HG03521 (cell line): ENCODE results near the gene ATRIP.
"Not testable (repeated sequence)": the region's sequence is repeated elsewhere in the genome, so short reads cannot be mapped to it uniquely, and the experiment has no call there.

Experiments
- ATAC-seq: cut with Tn5 transposase; IDR thresholded peaks from one replicate; pipeline ENCODE4 v1.9.1; 2021; ENCODE audit warnings: mild to moderate bottlenecking, moderate library complexity; ENCODE audit not compliant: unreplicated experiment

ATRIP gene

GRCh38 chr3:48467110-48467454, 20.5 kb downstream of the ATRIP start:
- no peak for ATAC-seq

- ATAC-seq = no peak
These were observed 21.1 kb downstream of the ATRIP start for GRCh38 chr3:48467473-48468267.

GRCh38 chr3:48468329-48468731, 21.8 kb downstream of the ATRIP start:
- ATAC-seq = no peak

GRCh38 chr3:48469046-48469915, 22.7 kb downstream of the ATRIP start:
- no peak for ATAC-seq

- no peak for ATAC-seq
These were observed 23.7 kb downstream of the ATRIP start for GRCh38 chr3:48470286-48470685.

GRCh38 chr3:48472673-48472922, 26.1 kb downstream of the ATRIP start:
- no peak for ATAC-seq

- peak; percentile 70 for ATAC-seq
These were observed 26.5 kb downstream of the ATRIP start for GRCh38 chr3:48472923-48473616.

- ATAC-seq = no peak
These were observed 27.0 kb downstream of the ATRIP start for GRCh38 chr3:48473617-48473952.

- ATAC-seq = not testable (repeated sequence)
These were observed 27.5 kb downstream of the ATRIP start for GRCh38 chr3:48474031-48474430.

- no peak for ATAC-seq
These were observed 28.1 kb downstream of the ATRIP start for GRCh38 chr3:48474619-48475018.

- no peak for ATAC-seq
These were observed 28.7 kb downstream of the ATRIP start for GRCh38 chr3:48475188-48475587.

- ATAC-seq = no peak
These were observed 30.0 kb downstream of the ATRIP start for GRCh38 chr3:48476426-48477053.

- ATAC-seq = no peak
These were observed 31.5 kb downstream of the ATRIP start for GRCh38 chr3:48477959-48478520.

- no peak for ATAC-seq
These were observed 32.4 kb downstream of the ATRIP start for GRCh38 chr3:48478626-48479555.

- not testable (repeated sequence) for ATAC-seq
These were observed 34.4 kb downstream of the ATRIP start for GRCh38 chr3:48480891-48481290.

GRCh38 chr3:48482822-48483221, 36.3 kb downstream of the ATRIP start:
- ATAC-seq = not testable (repeated sequence)

- ATAC-seq = no peak
These were observed 40.4 kb downstream of the ATRIP start for GRCh38 chr3:48486952-48487351.

GRCh38 chr3:48492461-48493202, 46.1 kb downstream of the ATRIP start:
- ATAC-seq = no peak

GRCh38 chr3:48493203-48493501, 46.6 kb downstream of the ATRIP start:
- no peak for ATAC-seq

GRCh38 chr3:48500656-48501055, 54.1 kb downstream of the ATRIP start:
- ATAC-seq = no peak
